Upper lobe of left lung (tissue), 6 donors: Measurements from ENCODE around the gene SPTLC3. TPM values are rescaled to one million over a fixed set of nuclear protein-coding genes. Genes with fewer than 3 reads are reported as not detected.
A peak's percentile ranks its signal among the peaks of the same experiment; 100 is the strongest.

Experiments used
- ATAC-seq, 2 donors: fragments of 200-7000 bp; cut with Tn5 transposase; one replicate each; pipeline ENCODE4 v1.9.1; 2022; ENCODE audit warnings: mild to moderate bottlenecking in 2 of 2, moderate library complexity in 2 of 2; ENCODE audit not compliant: low FRiP score in 2 of 2
- DNase-seq, 2 donors: peaks; one replicate each; pipeline ENCODE4 v3.0.0-alpha.2; 2019 to 2020
- H3K27ac ChIP-seq, 4 donors: fragments of 200-600 bp; sonication (generic); one replicate each; pipeline ENCODE4 v1.5.1; 2016 to 2019
- H3K27me3 ChIP-seq, 4 donors: fragments of 200-600 bp; sonication (generic); one replicate each; pipeline ENCODE4 v1.5.1; 2017 to 2019
- H3K36me3 ChIP-seq, 4 donors: fragments of 200-600 bp; sonication (generic); one replicate each; pipeline ENCODE4 v1.5.1; 2016 to 2019
- H3K4me1 ChIP-seq, 4 donors: fragments of 200-600 bp; sonication (generic); one replicate each; pipeline ENCODE4 v1.5.1; 2018 to 2019
- H3K4me3 ChIP-seq, 4 donors: fragments of 200-600 bp; sonication (generic); one replicate each; pipeline ENCODE4 v1.5.1; 2017 to 2019; ENCODE audit warnings: mild to moderate bottlenecking in 2 of 4, moderate library complexity in 1 of 4
- H3K9me3 ChIP-seq, 4 donors: fragments of 200-600 bp; sonication (generic); one replicate each; pipeline ENCODE4 v1.5.1; 2018 to 2019
- EP300 ChIP-seq, 4 donors: sonication (generic); formaldehyde crosslinking; IDR thresholded peaks; one replicate each; pipeline ENCODE4 v1.5.1; 2017; ENCODE audit warnings: antibody characterized with exemption in 4 of 4, control low read depth in 2 of 4
- POLR2A ChIP-seq, 4 donors: fragments of 450-650 bp; IDR thresholded peaks; one replicate each; pipeline ENCODE4 v1.5.1; 2016 to 2017; ENCODE audit warnings: antibody characterized with exemption in 4 of 4, mild to moderate bottlenecking in 2 of 4
- POLR2AphosphoS5 ChIP-seq, 2 donors: sonication (generic); formaldehyde crosslinking; IDR thresholded peaks; one replicate each; pipeline ENCODE4 v1.5.1; 2017; ENCODE audit warnings: antibody characterized with exemption in 2 of 2
- WGBS, 2 donors: methylation state at CpG; one replicate each; pipeline ENCODE4 v1.1.5; 2017 to 2018; 5-methylcytosine and 5-hydroxymethylcytosine counted together
- total RNA-seq, 6 donors: library from RNA; depleted of rRNA in 4 of 6; stranded (reverse); fragments of >200 nt in 4 of 6; gene quantifications; one replicate each; pipeline versions ENCODE4 v1.1.0 to v1.2.1, GENCODE V29; 2016 to 2021
- TF ChIP-seq, protein P1 (sequence below), 6 experiments: fragments of 450-650 bp in 4 of 6; fragments of 200-600 bp in 2 of 6; sonication (generic) in 2 of 6; IDR thresholded peaks; one replicate each; pipeline ENCODE4 v1.5.1; 2016 to 2019; ENCODE audit warnings: antibody characterized with exemption in 6 of 6
- donor health status: DM: no; HTN: no; CAD: no; lungs with moderate emphysema.
- donor health status: DM: no; HTN: yes; CAD: no; lungs with severe emphysema.

SPTLC3 gene
- total RNA-seq, 6 donors from 2014 or later = 9.0 to 21.7 (median 15.8) TPM

DNA sequence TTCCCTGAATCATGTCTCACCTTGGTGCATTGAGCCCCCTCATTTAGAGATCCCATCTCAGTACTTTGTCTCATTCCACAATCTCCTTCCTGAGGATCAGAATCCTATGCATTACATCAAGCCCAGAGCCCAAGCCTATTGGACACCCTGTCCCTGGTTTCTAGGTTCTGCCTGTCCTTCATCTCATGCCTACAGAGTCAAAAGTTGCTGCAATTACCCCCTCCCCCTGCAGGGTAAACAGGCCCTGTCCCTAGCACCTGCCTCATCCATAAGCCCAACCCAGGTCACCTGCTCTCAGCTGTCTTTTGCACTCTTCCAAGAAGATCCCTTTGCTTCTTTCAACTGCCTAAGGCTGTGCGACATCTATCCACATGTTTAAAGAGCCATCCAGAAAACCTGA, 93.9 kb downstream of the SPTLC3 start:
- 91 to 93% methylated on average over 1 of the region's 1 CpG for WGBS, 2 donors

DNA sequence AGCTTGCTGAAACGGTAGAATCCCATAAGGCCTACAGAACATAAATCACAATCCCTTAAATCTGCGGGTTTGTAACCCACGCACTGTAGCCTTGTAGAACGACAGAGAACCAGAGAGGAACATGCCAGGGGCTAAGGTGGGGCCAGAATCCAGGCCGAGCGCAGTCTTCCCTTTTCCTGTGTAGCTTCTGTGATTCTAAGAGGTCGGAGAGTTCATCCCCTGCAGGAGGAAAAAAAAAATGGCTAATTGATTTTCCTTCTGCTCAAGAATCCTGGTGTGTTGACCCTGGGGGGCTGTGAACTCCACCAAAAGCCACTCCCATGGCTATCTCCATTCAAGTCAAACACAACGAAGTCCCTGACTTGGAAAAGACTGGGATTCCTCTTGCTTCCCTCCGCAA, 96.3 kb downstream of the SPTLC3 start:
- no peak for ATAC-seq
- Histone ChIP-seq H3K9me3 (no peaks in the 10 kb centered on the region), H3K27me3 (no peaks in the 10 kb centered on the region), H3K4me1 (no peaks in the 10 kb centered on the region), H3K36me3 (no peaks in the 10 kb centered on the region), H3K4me3 (no peak overlapping the region), H3K27ac (no peak overlapping the region)
- 80 to 86% methylated on average over 9 of the region's 9 CpGs for WGBS, 2 donors
- TF ChIP-seq EP300 (IDR thresholded peaks at IDR 0.05) (no peak), POLR2AphosphoS5 (IDR thresholded peaks at IDR 0.05) (no peak), POLR2A (IDR thresholded peaks at IDR 0.05) (no peak)
- TF ChIP-seq, protein P1, sequence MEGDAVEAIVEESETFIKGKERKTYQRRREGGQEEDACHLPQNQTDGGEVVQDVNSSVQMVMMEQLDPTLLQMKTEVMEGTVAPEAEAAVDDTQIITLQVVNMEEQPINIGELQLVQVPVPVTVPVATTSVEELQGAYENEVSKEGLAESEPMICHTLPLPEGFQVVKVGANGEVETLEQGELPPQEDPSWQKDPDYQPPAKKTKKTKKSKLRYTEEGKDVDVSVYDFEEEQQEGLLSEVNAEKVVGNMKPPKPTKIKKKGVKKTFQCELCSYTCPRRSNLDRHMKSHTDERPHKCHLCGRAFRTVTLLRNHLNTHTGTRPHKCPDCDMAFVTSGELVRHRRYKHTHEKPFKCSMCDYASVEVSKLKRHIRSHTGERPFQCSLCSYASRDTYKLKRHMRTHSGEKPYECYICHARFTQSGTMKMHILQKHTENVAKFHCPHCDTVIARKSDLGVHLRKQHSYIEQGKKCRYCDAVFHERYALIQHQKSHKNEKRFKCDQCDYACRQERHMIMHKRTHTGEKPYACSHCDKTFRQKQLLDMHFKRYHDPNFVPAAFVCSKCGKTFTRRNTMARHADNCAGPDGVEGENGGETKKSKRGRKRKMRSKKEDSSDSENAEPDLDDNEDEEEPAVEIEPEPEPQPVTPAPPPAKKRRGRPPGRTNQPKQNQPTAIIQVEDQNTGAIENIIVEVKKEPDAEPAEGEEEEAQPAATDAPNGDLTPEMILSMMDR (IDR thresholded peaks at IDR 0.05) = no peak
- DNase-seq = no peak

More for the DNA sequence above, 93.9 kb downstream of the SPTLC3 start:
- DNase-seq (no peak), ATAC-seq (no peak)
- H3K9me3 ChIP-seq = no peaks in the 10 kb centered on the region
- no peak overlapping the region for H3K27ac ChIP-seq
- H3K36me3 ChIP-seq = no peaks in the 10 kb centered on the region
- no peaks in the 10 kb centered on the region for H3K27me3 ChIP-seq
- TF ChIP-seq EP300 (IDR thresholded peaks at IDR 0.05) = no peak
- TF ChIP-seq, protein P1 (IDR thresholded peaks at IDR 0.05) = no peak
- no peak for TF ChIP-seq POLR2A (IDR thresholded peaks at IDR 0.05)
- no peak for TF ChIP-seq POLR2AphosphoS5 (IDR thresholded peaks at IDR 0.05)
- H3K4me3 ChIP-seq = no peak overlapping the region
- H3K4me1 ChIP-seq = no peaks in the 10 kb centered on the region

DNA sequence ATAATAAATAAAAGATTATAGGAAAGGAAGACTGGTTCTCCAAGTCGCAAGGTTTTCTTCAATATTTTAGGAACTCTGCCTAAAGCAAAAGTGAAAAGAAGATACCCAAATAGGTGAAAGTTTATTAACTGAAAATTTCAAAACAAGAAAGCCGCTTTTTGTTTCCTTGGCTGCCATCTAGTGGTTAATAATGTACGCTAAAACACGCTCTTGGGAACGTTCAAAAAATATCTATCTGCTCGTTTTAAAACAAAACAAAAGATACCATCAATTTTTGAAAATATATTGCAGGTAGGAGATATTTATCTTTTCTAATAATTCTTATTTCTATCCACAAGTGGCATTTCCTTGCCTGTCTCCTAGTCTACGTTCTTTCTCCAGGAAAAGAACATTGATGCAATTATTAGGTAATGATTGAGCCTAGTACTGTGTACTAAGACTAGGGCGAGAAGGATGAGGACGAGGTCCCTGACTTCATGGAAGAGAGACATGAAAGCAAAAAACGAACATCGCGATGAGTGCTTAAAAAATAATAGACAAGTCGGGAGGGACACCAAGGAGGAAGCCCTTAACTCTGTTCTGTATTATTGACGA, 97.2 kb downstream of the SPTLC3 start:
- Histone ChIP-seq H3K27ac (no peak overlapping the region), H3K4me3 (no peak overlapping the region), H3K36me3 (no peaks in the 10 kb centered on the region), H3K9me3 (no peaks in the 10 kb centered on the region), H3K27me3 (no peaks in the 10 kb centered on the region), H3K4me1 (no peaks in the 10 kb centered on the region)
- DNase-seq (no peak), ATAC-seq (peak in 1 of 2 donors; percentile 44)
- TF ChIP-seq, protein P1 (IDR thresholded peaks at IDR 0.05) = peak in 5 of 6 experiments; percentile 30 to 58 (median 52)
- TF ChIP-seq EP300 (IDR thresholded peaks at IDR 0.05) (no peak), POLR2A (IDR thresholded peaks at IDR 0.05) (no peak), POLR2AphosphoS5 (IDR thresholded peaks at IDR 0.05) (no peak)
- 36 to 47% methylated on average over 14 of the region's 14 CpGs for WGBS, 2 donors

DNA sequence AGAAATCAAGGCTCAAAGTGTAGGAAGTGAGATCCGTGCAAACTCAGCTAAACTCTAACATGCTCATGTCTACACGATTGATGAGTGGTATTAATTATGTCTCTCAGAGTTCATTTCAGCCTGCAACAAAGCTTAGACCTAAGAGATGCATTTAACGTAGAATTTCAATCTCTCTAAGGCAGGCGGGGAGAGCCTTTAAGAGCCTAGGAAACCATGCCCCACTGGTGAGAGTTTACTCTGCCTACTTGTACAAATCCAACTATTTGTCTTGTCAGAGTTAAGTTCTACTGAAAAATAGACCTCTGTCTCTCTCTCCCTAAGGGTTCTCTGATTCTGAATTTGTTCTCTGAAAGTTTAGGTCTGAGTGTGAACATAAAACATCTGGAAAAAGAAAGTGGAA, 100.9 kb downstream of the SPTLC3 start:
- H3K36me3 ChIP-seq = peaks cover 0 to 8% (median 3%) of the 10 kb centered on the region in 4 donors
- H3K4me3 ChIP-seq = no peak overlapping the region
- no peak for DNase-seq
- no peak for ATAC-seq
- H3K4me1 ChIP-seq = no peaks in the 10 kb centered on the region
- H3K9me3 ChIP-seq = no peaks in the 10 kb centered on the region
- no peak overlapping the region for H3K27ac ChIP-seq
- no peaks in the 10 kb centered on the region for H3K27me3 ChIP-seq
- TF ChIP-seq, protein P1 (IDR thresholded peaks at IDR 0.05) = no peak
- WGBS, 2 donors = 73 to 80% methylated on average over 4 of the region's 4 CpGs

DNA sequence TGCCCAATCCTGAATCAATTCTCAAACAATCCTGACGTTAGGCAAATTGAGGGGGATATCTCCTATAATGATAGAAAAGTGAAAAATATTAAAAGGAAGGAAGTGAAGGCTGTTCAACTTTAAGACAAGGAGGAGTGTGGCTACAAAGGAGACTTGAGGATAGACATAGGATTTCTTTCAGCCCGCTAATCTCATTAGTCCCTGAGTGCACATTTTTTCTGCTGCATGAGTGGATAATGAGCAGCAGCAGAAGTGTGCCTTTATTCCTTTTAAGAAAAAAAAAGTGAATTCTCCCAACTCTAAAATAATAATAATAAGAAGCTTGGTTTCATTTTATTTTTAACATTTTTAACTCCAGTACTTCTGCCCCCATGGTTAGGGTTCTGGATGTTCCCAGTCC, 102.0 kb downstream of the SPTLC3 start:
- DNase-seq (no peak), ATAC-seq (no peak)
- 85 to 91% methylated on average over 2 of the region's 2 CpGs for WGBS, 2 donors
- H3K9me3 ChIP-seq = no peaks in the 10 kb centered on the region
- H3K27ac ChIP-seq = no peak overlapping the region
- H3K27me3 ChIP-seq = no peaks in the 10 kb centered on the region
- H3K4me1 ChIP-seq = no peaks in the 10 kb centered on the region
- peaks cover 0 to 8% (median 3%) of the 10 kb centered on the region in 4 donors for H3K36me3 ChIP-seq
- TF ChIP-seq POLR2A (IDR thresholded peaks at IDR 0.05) (no peak), EP300 (IDR thresholded peaks at IDR 0.05) (no peak), POLR2AphosphoS5 (IDR thresholded peaks at IDR 0.05) (no peak)
- TF ChIP-seq, protein P1 (IDR thresholded peaks at IDR 0.05) = no peak
- no peak overlapping the region for H3K4me3 ChIP-seq
